HepG2 (cell line): ENCODE results near the gene VILL. TPM values are rescaled to one million over a fixed set of nuclear protein-coding genes. Genes with fewer than 3 reads are reported as not detected.

ENCODE experiments used
- ATAC-seq: fragments of 200-7000 bp; cut with Tn5 transposase; 3 replicates; pipeline ENCODE4 v1.9.1; 2020; ENCODE audit warnings: mild to moderate bottlenecking, moderate library complexity
- BruUV-seq: library from RNA; stranded (reverse); fragments of 400-500 nt; replicated peaks from 2 replicates; lab custom pipeline; 2021; lab: Mats Ljungman, UMichigan
- CTCF ChIA-PET: fragments of 300-600 bp; formaldehyde crosslinking; extraction: SDS; loops from one replicate; lab custom pipeline; 2021; ENCODE audit warnings: low total read pairs, inconsistent platforms, low intra/inter-chr PET ratio; lab: Yijun Ruan, JAX
- POLR2A ChIA-PET: fragments of 350-600 bp; sonication (Branson Sonifier 250); formaldehyde crosslinking; loops from one replicate; lab custom pipeline; 2020; ENCODE audit warnings: antibody characterized with exemption, inconsistent platforms; lab: Yijun Ruan, JAX
- DNase-seq: peaks from one replicate; pipeline ENCODE4 v3.0.0-alpha.2; 2015; ENCODE audit warnings: low spot score
- FAIRE-seq: peaks from 3 replicates; lab custom pipeline; 2011; peaks lifted over from hg19 to GRCh38; lab: Jason Lieb, UNC
- H2AFZ ChIP-seq: one replicate; pipeline ENCODE4 v1.6.1; 2011; ENCODE audit warnings: low read length, inconsistent platforms
- H3K27ac ChIP-seq: fragments of 300-600 bp; 3 replicates; pipeline ENCODE4 v1.8.0; 2011; ENCODE audit warnings: mixed run types, mild to moderate bottlenecking, mixed read lengths, low read length, inconsistent platforms; ENCODE audit not compliant: insufficient read depth; ENCODE audit errors: extremely low read length
- H3K27me3 ChIP-seq, 2 experiments: fragments of 200-600 bp in 1 of 2; 2 replicates in 1 of 2; 3 replicates in 1 of 2; pipeline versions ENCODE4 v1.6.0 to v1.8.0; 2011; ENCODE audit warnings: low read length in 2 of 2, mild to moderate bottlenecking in 2 of 2, moderate library complexity in 2 of 2, inconsistent platforms in 1 of 2; ENCODE audit not compliant: insufficient read depth in 2 of 2, control insufficient read depth in 1 of 2
- H3K36me3 ChIP-seq, 2 experiments: fragments of 200-600 bp in 1 of 2; replicated peaks in 1 of 2; 2 replicates in 1 of 2; 3 replicates in 1 of 2; pipeline versions ENCODE4 v1.5.1 to v1.8.0; 2011; ENCODE audit warnings: low read length in 2 of 2, inconsistent platforms in 1 of 2; ENCODE audit not compliant: insufficient read depth in 2 of 2, control insufficient read depth in 1 of 2
- H3K4me1 ChIP-seq: 2 replicates; pipeline ENCODE4 v1.5.1; 2012; ENCODE audit warnings: low read length, inconsistent platforms; ENCODE audit not compliant: insufficient read depth
- H3K4me2 ChIP-seq: 2 replicates; pipeline ENCODE4 v1.6.0; 2011; ENCODE audit warnings: low read depth, low read length, inconsistent platforms
- H3K4me3 ChIP-seq, 3 experiments: fragments of 200-600 bp in 1 of 3; sonication (generic), shearing (Covaris generic) in 1 of 3; replicated peaks in 1 of 3; 2 replicates each; pipeline ENCODE4 v1.5.1; 2011 to 2016; ENCODE audit warnings: low read length in 3 of 3, inconsistent platforms in 2 of 3, low read depth in 2 of 3, mild to moderate bottlenecking in 2 of 3, control low read depth in 1 of 3, mixed read lengths in 1 of 3; ENCODE audit not compliant: insufficient read depth in 1 of 3
- H3K79me2 ChIP-seq: one replicate; pipeline ENCODE4 v1.6.1; 2011; ENCODE audit warnings: low read length, inconsistent platforms; ENCODE audit not compliant: insufficient read depth
- H3K9ac ChIP-seq: 2 replicates; pipeline ENCODE4 v1.6.0; 2011; ENCODE audit warnings: mild to moderate bottlenecking, low read depth, low read length, inconsistent platforms; ENCODE audit not compliant: insufficient read depth
- H3K9me3 ChIP-seq: 2 replicates; pipeline ENCODE4 v1.5.1; 2012; ENCODE audit warnings: mild to moderate bottlenecking, low read length
- H4K20me1 ChIP-seq: 2 replicates; pipeline ENCODE4 v1.6.0; 2011; ENCODE audit warnings: inconsistent platforms, mild to moderate bottlenecking, low read length, moderate library complexity; ENCODE audit not compliant: insufficient read depth
- RNF2 ChIP-seq: fragments of 450-650 bp; conservative IDR thresholded peaks from 2 replicates; pipeline ENCODE4 v1.6.1; 2016; ENCODE audit warnings: low read depth
- TEF ChIP-seq: sonication (generic); formaldehyde crosslinking; IDR thresholded peaks from 2 replicates; pipeline ENCODE4 v1.5.0; 2020; ENCODE audit warnings: missing genetic modification reagents
- ZNF264 ChIP-seq: sonication (generic); formaldehyde crosslinking; IDR thresholded peaks from 2 replicates; pipeline ENCODE4 v1.4.0; 2020; ENCODE audit warnings: missing genetic modification reagents
- ZNF275 ChIP-seq: sonication (generic); formaldehyde crosslinking; IDR thresholded peaks from 2 replicates; pipeline ENCODE4 v1.8.0; 2022; ENCODE audit warnings: missing genetic modification reagents, mild to moderate bottlenecking, inconsistent platforms, borderline replicate concordance
- ZNF567 ChIP-seq: sonication (generic); formaldehyde crosslinking; IDR thresholded peaks from 2 replicates; pipeline ENCODE4 v1.8.1; 2023; ENCODE audit warnings: mild to moderate bottlenecking, missing genetic modification reagents, borderline replicate concordance
- WGBS: methylation state at CpG from one replicate; pipeline ENCODE4 v1.1.6; 2017; ENCODE audit warnings: low lambda C conversion rate; 5-methylcytosine and 5-hydroxymethylcytosine counted together
- in situ Hi-C: cut with HindIII; loops from 2 replicates; pipeline ENCODE4 v1.10.0; 2017; ENCODE audit warnings: low pct_unique_long_range_greater_than_20kb; ENCODE audit not compliant: extremely low pct_ligation_motif_present
- intact Hi-C: fragments of 100-400 bp; cut with micrococcal nuclease; formaldehyde crosslinking; loops from one replicate; pipeline ENCODE4 v1.10.0; 2022; ENCODE audit not compliant: unreplicated experiment
- polyA plus RNA-seq, 8 experiments: library from polyadenylated mRNA; depleted of rRNA in 3 of 8; stranded (reverse) in 7 of 8; unstranded in 1 of 8; fragments of >200 nt; fragmentation: Illumina TruSeq in 4 of 8; extraction: Trizol in 4 of 8; gene quantifications; 2 replicates each; pipeline versions ENCODE4 v1.2.1 to v1.2.3, GENCODE V29; 2011 to 2016; ENCODE audit warnings: low read depth in 4 of 8, missing spikeins in 1 of 8, mixed read lengths in 1 of 8; ENCODE audit not compliant: insufficient read depth in 1 of 8
- total RNA-seq, 5 experiments: library from RNA; depleted of rRNA; stranded (reverse); fragments of >200 nt; fragmentation: Illumina TruSeq; extraction: Trizol; gene quantifications; 2 replicates each; pipeline ENCODE4 v1.2.3, GENCODE V29; 2016; ENCODE audit warnings: low read depth in 1 of 5

The VILL gene
- total and polyA plus RNA-seq, 2 of the 13 experiments (the other 11 are each of a cell fraction or from before 2014, with no cell fraction given) = 3.2 to 5.3 TPM

GRCh38 chr3:38015984-38016383, 25.4 kb downstream of the VILL start:
- Histone ChIP-seq H2AFZ (no peak overlapping the region), H3K4me3 (no peak overlapping the region), H3K36me3 (peaks cover 5 to 11% of the 10 kb centered on the region in 2 experiments; a peak in 3 of 5 replicates)
- TF ChIP-seq TEF (no peak), ZNF264 (CRISPR knock-in tag) (peak; percentile 98)
- TF ChIP-seq, all 625 proteins: peak for 1
- Histone ChIP-seq H3K27me3 (no peaks in the 10 kb centered on the region), H4K20me1 (no peaks in the 10 kb centered on the region), H3K9me3 (no peaks in the 10 kb centered on the region), H3K27ac (no peak overlapping the region), H3K4me1 (peaks cover 44% of the 10 kb centered on the region), H3K4me2 (no peak overlapping the region), H3K9ac (no peak overlapping the region), H3K79me2 (no peaks in the 10 kb centered on the region)
- 86% methylated on average over 1 of the region's 3 CpGs for WGBS
- ChIA-PET CTCF (no interaction called here), POLR2A (no interaction called here)
- FAIRE-seq = no peak
- in situ Hi-C loops = no loop called here
- intact Hi-C loops = no loop called here
- no peak for ATAC-seq
- BruUV-seq = no TSS peak
- no peak for DNase-seq

- in situ Hi-C loops (no loop called here), intact Hi-C loops (no loop called here)
- peaks cover 48% of the 10 kb centered on the region for H3K4me1 ChIP-seq
- no peak overlapping the region for H3K27ac ChIP-seq
- ATAC-seq (no peak), FAIRE-seq (no peak), DNase-seq (no peak)
- no peak overlapping the region for H3K4me2 ChIP-seq
- ChIA-PET POLR2A (no interaction called here), CTCF (no interaction called here)
- WGBS = 97% methylated on average over 13 of the region's 13 CpGs
- H3K4me3 ChIP-seq = no peak overlapping the region
- peaks cover 5 to 11% of the 10 kb centered on the region in 2 experiments; a peak in 3 of 5 replicates for H3K36me3 ChIP-seq
- no peaks in the 10 kb centered on the region for H3K9me3 ChIP-seq
- no peak overlapping the region for H3K9ac ChIP-seq
- no peaks in the 10 kb centered on the region for H3K27me3 ChIP-seq
- H4K20me1 ChIP-seq = no peaks in the 10 kb centered on the region
- TF ChIP-seq ZNF275 (no peak), ZNF567 (CRISPR knock-in tag) (no peak), RNF2 (no peak)
- no peaks in the 10 kb centered on the region for H3K79me2 ChIP-seq
- no TSS peak for BruUV-seq
- no peak overlapping the region for H2AFZ ChIP-seq
Measured at GRCh38 chr3:38016410-38016809, 25.8 kb downstream of the VILL start.
